DLD1 (cell line): ENCODE measurements around the gene RBM5.

Experiments
- in situ Hi-C: cut with HindIII; loops from 2 replicates; pipeline ENCODE4 v1.10.0; 2017; ENCODE audit warnings: low sequenced_read_pairs

The RBM5 gene

GRCh38 chr3:50157827-50158529 is 69.3 kb downstream of the RBM5 start:
- in situ Hi-C loops, result no loop called here

DNA sequence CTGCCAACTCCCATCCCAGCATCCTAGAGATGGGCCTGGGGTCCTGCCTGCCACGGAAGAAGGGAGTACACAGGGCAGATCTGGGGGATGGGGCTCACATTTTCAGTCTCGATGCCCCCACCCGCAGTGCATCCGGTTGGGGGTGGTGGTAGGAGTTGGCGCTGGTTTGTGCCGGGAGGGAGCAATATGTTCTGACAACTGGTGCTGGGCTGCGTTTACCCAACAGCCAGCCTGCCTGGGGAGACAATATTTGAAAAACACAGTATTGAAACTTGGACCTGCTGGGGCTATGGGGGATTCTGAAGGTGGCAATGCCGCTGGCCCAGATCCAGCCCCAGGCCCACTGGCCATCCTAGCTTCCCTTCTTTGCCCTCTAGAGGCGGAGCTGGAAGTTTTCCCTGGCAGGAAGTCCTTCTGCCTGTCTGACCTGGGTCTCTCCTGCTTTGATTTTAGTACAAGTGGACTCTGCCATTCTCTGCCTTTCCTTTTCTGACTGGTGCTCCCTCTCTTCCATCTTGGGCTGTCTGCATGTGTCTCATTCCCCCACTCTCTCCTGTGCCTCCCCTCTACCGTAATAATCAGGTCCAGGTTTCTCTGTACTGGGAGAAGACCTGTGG is 69.9 kb downstream of the RBM5 start:
- in situ Hi-C loops, result no loop called here

DNA sequence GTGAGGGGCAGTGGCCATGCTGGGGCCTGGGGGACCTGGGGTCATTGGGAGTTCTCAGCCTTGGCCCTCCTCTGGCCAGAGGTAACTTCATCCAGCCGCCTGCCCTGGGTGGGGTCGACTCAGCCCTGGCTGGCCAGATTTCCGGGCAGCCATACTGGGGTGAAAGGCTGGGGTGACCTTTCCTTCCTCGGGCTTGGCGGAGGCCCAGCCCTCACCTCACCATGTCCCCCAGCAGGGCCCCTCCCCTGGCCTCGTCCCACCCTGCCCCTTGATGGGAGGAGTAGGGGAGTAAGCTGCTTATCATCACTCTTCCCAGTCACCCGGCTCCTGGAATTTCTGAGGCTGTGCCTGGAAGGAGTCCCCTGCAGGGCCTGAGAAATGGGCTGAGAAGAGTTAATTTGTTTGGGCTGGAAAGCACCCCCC is 71.9 kb downstream of the RBM5 start:
- in situ Hi-C loops, result no loop called here

GRCh38 chr3:50161320-50161719 is 72.6 kb downstream of the RBM5 start:
- in situ Hi-C loops, result no loop called here

DNA sequence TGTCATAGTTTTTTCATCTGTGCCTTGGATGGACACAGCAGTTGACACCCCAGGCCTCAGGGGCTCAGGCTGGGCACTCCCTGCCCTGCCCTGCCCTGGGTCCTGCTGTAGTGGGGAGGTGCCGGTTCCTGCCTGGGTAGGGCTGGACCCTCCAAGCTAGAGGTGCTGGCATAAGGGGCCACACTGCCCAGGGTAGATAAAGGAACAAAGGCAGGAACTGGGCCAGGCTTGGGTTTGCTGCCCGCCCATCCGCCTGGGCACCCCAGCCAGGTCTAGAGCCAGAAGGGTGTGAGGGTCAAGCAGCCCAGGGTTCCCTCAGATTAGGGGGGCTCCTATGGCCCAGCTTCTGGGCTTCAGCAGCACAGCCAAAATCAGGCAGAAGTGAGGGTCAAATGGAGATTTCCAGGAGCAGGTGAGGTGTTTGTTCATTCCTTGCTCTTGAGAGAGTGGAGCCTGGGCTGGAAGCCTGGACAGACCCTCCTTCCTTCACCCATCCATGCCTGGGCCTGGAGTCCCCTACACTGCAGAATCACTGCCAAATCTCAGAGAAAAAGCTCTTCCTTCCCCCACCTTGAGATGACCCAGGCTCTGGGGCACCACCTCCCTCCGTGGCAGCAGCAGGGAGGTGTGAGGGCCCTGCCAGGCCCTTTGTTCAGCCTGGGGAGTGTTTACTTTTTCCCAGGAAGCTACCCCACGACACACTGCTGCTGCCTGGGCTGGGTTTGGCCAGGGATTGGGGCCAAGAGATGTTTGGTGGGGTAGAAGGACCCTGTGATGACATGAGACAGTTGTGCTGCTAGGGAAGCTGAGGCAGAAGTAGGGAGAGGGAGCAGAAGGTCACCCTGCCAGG is 73.5 kb downstream of the RBM5 start:
- in situ Hi-C loops, result no loop called here

DNA sequence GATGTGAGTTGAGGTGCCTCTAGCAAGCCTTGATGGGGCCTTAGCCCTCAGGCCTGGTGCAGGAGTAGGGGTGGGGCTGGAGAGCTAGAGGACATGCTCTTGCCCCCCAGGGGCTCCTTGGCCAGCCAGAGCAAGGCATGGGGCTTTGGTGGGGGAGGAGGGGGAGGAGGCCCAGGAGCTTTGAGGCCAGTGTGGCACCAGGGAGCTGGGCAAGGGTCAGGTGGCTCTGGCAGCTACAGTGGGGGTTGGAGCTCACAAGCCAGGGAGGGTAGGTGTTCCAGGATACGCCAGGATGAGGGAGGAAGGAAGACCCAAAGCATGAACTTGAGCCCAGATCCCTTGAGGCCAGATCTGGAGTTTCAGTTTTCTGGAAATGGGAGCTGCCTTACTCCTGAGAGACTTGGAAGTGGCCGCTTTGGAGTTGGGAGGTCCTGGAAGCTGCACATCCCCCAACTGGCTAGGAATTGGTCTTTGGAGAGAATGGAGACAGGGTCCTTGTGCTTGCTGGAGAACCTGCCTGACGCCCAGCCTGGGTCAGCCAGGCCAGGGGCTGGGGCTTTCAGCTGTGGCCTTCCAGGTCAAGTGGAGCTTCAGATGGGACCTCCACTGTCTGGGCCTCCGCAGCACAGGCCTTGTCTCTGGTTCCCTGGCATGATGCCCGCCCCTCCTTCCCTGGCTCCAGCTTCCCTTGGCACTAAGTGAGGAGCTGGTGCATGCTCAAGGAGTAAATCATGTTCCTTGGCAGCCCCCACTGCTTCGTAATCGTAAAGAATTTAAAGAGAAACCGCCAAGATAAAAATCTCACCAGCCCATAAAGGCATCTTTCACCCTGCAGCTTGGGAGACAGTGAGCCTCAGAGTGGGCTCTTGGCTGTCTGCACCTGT is 75.1 kb downstream of the RBM5 start:
- in situ Hi-C loops, result no loop called here

DNA sequence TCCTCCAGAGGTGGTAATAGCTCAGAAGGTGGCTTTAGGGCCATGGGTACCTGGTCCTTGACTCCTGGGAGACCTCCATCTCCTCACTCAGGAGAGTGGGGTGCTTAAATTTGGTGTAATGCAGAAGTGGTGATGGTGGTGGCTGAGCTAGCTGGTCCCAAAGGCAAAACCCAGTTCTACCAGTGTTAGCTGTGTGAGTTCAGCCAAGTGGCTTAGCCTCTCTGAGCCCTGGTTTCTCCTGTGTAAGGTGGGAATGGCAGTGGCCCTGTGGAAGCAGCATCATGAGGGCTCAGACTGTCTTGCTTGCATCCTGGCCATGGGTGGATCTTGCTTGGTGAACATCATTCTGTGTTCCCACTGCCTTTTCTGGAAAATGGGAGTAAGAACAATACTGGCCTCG is 75.8 kb downstream of the RBM5 start:
- in situ Hi-C loops, result no loop called here

DNA sequence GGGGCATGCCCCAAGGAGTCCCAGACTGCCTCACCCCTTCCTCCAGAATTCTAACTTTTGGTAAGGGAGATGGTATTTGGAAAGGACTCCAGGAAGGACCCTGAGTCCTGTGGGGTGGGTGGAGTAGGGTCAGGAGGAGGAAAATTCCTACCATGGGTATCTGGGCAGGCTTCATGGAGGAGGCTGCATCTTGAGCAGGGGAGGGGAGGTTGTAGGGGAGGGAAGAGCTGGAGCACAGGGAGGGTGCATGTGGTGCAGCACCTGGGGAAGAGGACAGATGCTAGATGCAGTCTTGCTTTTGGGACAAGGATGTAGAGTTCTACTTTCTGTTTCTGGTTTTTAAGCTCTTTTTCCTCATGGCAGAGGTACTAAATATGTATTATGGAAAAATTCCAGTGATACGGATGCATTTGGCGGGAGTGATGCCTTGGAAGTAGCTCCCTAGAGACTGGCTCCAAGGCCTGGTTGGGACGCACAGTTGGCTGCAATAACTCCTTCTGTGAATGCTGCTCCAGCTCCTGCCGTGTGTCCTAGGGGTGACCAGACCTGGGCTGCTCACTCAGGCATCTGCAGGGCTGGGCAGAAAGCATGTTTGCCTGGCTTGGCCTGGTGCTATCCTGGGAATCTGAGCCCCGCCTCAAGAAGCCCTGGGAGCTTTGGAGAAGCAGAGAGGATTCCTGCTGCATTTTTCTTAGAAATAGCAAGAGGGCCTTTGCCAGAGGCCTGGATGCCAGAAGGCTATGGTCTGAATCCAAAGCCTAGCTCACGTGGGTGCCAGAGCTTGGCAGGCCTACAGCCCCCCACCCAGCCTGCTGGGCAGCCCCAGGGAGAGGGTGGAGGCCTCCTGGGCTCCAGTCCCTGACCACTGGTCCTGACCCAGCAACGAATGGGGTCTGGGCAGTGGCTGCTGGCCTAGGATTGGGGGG is 76.5 kb downstream of the RBM5 start:
- in situ Hi-C loops, result no loop called here

DNA sequence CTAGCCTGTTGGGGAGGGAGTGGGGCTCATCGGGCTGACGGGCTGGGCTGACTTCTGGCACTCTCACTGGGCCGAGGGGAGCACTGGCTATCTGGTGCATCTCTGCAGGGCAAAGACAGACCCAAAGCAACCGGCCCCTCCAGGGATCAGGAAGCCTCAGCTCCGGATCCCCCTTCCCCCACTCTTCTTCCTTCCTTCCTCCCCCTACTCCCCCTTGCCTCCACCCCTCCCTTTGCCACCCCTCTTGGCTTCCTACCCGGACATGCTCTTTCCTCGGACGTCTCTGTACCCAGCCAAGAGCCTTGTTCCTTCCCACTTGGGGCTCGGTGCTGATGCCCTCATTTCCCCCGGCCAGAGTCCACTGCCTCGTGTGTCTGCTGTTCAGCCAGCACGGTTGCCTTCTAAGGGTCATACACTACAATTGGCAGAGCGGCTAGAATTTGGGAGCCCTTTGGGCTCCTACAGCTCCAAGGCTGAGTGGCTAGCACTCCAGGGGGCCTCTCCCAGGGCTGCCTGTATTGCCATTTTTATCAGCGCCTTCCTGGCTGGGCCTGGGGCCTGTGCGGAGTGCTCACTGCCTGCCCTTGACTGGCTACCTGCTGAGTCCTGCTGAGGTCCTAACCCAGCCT is 77.3 kb downstream of the RBM5 start:
- in situ Hi-C loops, result no loop called here

- in situ Hi-C loops, result no loop called here
These were observed 77.9 kb downstream of the RBM5 start for GRCh38 chr3:50166620-50167019.

- in situ Hi-C loops, result no loop called here
These were observed 78.5 kb downstream of the RBM5 start for GRCh38 chr3:50167069-50167840.

DNA sequence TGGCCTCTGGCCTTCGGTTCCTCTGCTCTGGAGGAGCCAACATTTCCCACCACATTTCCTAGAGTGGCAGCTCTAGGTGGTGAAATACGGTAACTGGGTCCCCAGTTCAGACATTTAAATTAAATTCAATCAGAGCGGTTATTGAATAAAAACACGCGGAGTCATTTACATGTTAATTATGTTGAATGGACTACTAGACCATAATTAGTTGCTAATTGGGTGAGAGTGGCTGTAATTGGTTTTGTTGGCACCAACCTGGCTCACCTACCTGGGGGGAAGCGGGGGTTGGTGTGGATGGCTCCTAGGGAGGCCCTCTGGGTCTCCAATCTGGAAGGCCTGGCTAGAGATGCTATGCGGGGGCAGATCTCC is 79.1 kb downstream of the RBM5 start:
- in situ Hi-C loops, result no loop called here

- in situ Hi-C loops, result no loop called here
These were observed 79.7 kb downstream of the RBM5 start for GRCh38 chr3:50168388-50168787.
